Chondrocyte (in vitro differentiated cells): ENCODE results near the gene ZNF227. TPM values are rescaled to one million over a fixed set of nuclear protein-coding genes. Genes with fewer than 3 reads are reported as not detected.

ENCODE experiments used
- DNase-seq: peaks from one replicate; pipeline ENCODE4 v3.0.0; 2021; ENCODE audit warnings: mixed read lengths, low spot score
- H3K27ac Mint-ChIP-seq: one replicate; pipeline ENCODE4 v1.8.0; 2021; ENCODE audit warnings: mild to moderate bottlenecking, moderate library complexity, mixed read lengths; ENCODE audit not compliant: unreplicated experiment
- H3K27me3 Mint-ChIP-seq: 2 replicates; pipeline ENCODE4 v1.8.0; 2021; ENCODE audit warnings: low read depth, mixed read lengths
- H3K36me3 Mint-ChIP-seq: 2 replicates; pipeline ENCODE4 v1.8.0; 2021; ENCODE audit warnings: low read depth, mixed read lengths
- H3K4me1 Mint-ChIP-seq: 2 replicates; pipeline ENCODE4 v1.8.0; 2021; ENCODE audit warnings: low read depth, mild to moderate bottlenecking, mixed read lengths
- H3K4me3 Mint-ChIP-seq: one replicate; pipeline ENCODE4 v1.8.0; 2021; ENCODE audit warnings: mild to moderate bottlenecking, moderate library complexity, mixed read lengths; ENCODE audit not compliant: unreplicated experiment
- H3K9me3 Mint-ChIP-seq: 2 replicates; pipeline ENCODE4 v1.8.0; 2021; ENCODE audit warnings: low read depth, mixed read lengths
- CTCF ChIP-seq: fragments of 200-600 bp; sonication (generic); IDR thresholded peaks from 2 replicates; pipeline ENCODE4 v1.5.0; 2021; ENCODE audit warnings: antibody characterized with exemption, mild to moderate bottlenecking, moderate library complexity
- total RNA-seq: library from RNA; stranded (reverse); gene quantifications from 3 replicates; pipeline ENCODE4 v1.2.1, GENCODE V29; 2021

ZNF227 gene
- total RNA-seq, 1 donor from 2014 or later, result 15.2 TPM

GRCh38 chr19:44176590-44176989 lies 35.7 kb upstream of the ZNF227 start:
- Mint-ChIP-seq H3K4me1 (no peaks in the 10 kb centered on the region), H3K27ac (no peak overlapping the region), H3K36me3 (peaks cover 65% of the 10 kb centered on the region), H3K9me3 (peaks cover 72% of the 10 kb centered on the region), H3K4me3 (no peak overlapping the region), H3K27me3 (no peaks in the 10 kb centered on the region)
- no peak for DNase-seq
- no peak for TF ChIP-seq CTCF

DNA sequence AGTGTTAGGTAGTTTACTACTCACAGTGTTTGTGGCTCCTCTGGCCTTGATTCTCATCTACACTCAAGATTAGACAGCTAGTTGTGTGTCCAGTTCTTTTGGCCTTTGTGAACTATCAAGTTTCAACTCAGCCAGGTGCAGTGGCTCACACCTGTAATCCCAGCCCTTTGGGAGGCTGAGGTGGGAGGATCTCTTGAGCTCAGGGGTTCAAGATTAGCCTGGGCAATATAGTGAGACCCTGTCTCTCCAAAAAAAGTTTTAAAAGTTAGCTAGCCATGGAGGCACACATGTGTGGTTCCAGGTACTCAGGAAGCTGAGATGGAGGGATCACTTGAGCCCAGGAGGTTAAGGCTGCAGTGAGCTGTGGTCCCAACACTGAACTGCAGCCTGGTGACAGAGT lies 31.4 kb upstream of the ZNF227 start:
- Mint-ChIP-seq H3K4me3 (no peak overlapping the region), H3K9me3 (peaks cover 53% of the 10 kb centered on the region), H3K27me3 (no peaks in the 10 kb centered on the region), H3K4me1 (no peaks in the 10 kb centered on the region), H3K27ac (no peak overlapping the region), H3K36me3 (peaks cover 22% of the 10 kb centered on the region)
- no peak for DNase-seq
- TF ChIP-seq CTCF, result no peak

- peaks cover 42% of the 10 kb centered on the region for H3K9me3 Mint-ChIP-seq
- no peaks in the 10 kb centered on the region for H3K27me3 Mint-ChIP-seq
- no peak for TF ChIP-seq CTCF
- no peaks in the 10 kb centered on the region for H3K4me1 Mint-ChIP-seq
- H3K27ac Mint-ChIP-seq, result no peak overlapping the region
- H3K4me3 Mint-ChIP-seq, result no peak overlapping the region
- no peak for DNase-seq
- H3K36me3 Mint-ChIP-seq, result peaks cover 10% of the 10 kb centered on the region
Measured at GRCh38 chr19:44182145-44182544, 30.2 kb upstream of the ZNF227 start.

DNA sequence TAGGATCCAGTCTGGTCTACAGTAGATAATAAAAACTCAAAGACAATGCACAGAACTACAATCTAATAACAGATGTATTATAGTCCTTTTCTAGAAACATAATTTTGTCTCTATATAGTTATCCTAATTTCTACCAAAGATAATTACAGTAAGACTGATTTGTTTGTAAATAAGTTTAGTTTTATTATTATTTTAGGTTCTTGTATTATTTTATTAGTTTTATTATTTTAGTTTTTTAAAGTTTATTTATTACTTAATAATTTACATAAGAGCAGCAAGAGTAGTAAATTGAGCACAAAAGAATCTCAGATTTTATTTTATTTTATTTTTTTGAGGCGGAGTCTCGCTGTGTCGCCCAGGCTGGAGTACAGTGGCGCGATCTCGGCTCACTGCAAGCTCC lies 22.3 kb upstream of the ZNF227 start:
- TF ChIP-seq CTCF, result no peak
- Mint-ChIP-seq H3K36me3 (peaks cover 6% of the 10 kb centered on the region), H3K4me3 (no peak overlapping the region), H3K27me3 (no peaks in the 10 kb centered on the region), H3K27ac (no peak overlapping the region), H3K4me1 (no peaks in the 10 kb centered on the region), H3K9me3 (peaks cover 19% of the 10 kb centered on the region)
- DNase-seq, result no peak

GRCh38 chr19:44192127-44192526 lies 20.2 kb upstream of the ZNF227 start:
- H3K27ac Mint-ChIP-seq, result no peak overlapping the region
- H3K36me3 Mint-ChIP-seq, result peaks cover 8% of the 10 kb centered on the region
- H3K9me3 Mint-ChIP-seq, result peaks cover 19% of the 10 kb centered on the region
- no peak for TF ChIP-seq CTCF
- no peak for DNase-seq
- H3K4me1 Mint-ChIP-seq, result no peaks in the 10 kb centered on the region
- no peaks in the 10 kb centered on the region for H3K27me3 Mint-ChIP-seq
- no peak overlapping the region for H3K4me3 Mint-ChIP-seq
